Measurements from ENCODE around the gene KNTC1.
"Not testable (repeated sequence)": the region's sequence is repeated elsewhere in the genome, so short reads cannot be mapped to it uniquely, and the experiment has no call there.

Gene KNTC1

GRCh38 chr12:122506393-122506938 is 20.6 kb upstream of the KNTC1 start:
- DNase-seq = no peak

- DNase-seq = no peak
Observed at GRCh38 chr12:122508163-122508562, 18.9 kb upstream of the KNTC1 start.

- not testable (repeated sequence) for DNase-seq
Observed at GRCh38 chr12:122513028-122513427, 14.0 kb upstream of the KNTC1 start.

GRCh38 chr12:122513660-122514059 is 13.4 kb upstream of the KNTC1 start:
- DNase-seq = no peak

- no peak for DNase-seq
Observed at GRCh38 chr12:122515275-122515674, 11.8 kb upstream of the KNTC1 start.

GRCh38 chr12:122516544-122517361 is 10.3 kb upstream of the KNTC1 start:
- no peak for DNase-seq

GRCh38 chr12:122517877-122518276 is 9.2 kb upstream of the KNTC1 start:
- peak; percentile 48 for DNase-seq

GRCh38 chr12:122518908-122519307 is 8.1 kb upstream of the KNTC1 start:
- DNase-seq = no peak

GRCh38 chr12:122519418-122519817 is 7.6 kb upstream of the KNTC1 start:
- DNase-seq = no peak

- no peak for DNase-seq
Observed at GRCh38 chr12:122520676-122521075, 6.4 kb upstream of the KNTC1 start.

- DNase-seq = no peak
Observed at GRCh38 chr12:122523280-122523679, 3.8 kb upstream of the KNTC1 start.

GRCh38 chr12:122523846-122524718 is 3.0 kb upstream of the KNTC1 start:
- peak; percentile 20 for DNase-seq

- DNase-seq = peak; percentile 62
Observed at GRCh38 chr12:122527478-122527944, 462 bp downstream of the KNTC1 start.

GRCh38 chr12:122528582-122528981 is 1.5 kb downstream of the KNTC1 start:
- no peak for DNase-seq

GRCh38 chr12:122528992-122529391 is 1.9 kb downstream of the KNTC1 start:
- DNase-seq = no peak

- no peak for DNase-seq
Observed at GRCh38 chr12:122533856-122534255, 6.8 kb downstream of the KNTC1 start.

- DNase-seq = no peak
Observed at GRCh38 chr12:122537021-122537420, 10.0 kb downstream of the KNTC1 start.

- no peak for DNase-seq
Observed at GRCh38 chr12:122538496-122538895, 11.4 kb downstream of the KNTC1 start.

- no peak for DNase-seq
Observed at GRCh38 chr12:122544537-122544936, 17.5 kb downstream of the KNTC1 start.

GRCh38 chr12:122545855-122546254 is 18.8 kb downstream of the KNTC1 start:
- no peak for DNase-seq

- DNase-seq = no peak
Observed at GRCh38 chr12:122547330-122547729, 20.3 kb downstream of the KNTC1 start.

- DNase-seq = no peak
Observed at GRCh38 chr12:122558745-122559641, 31.9 kb downstream of the KNTC1 start.

Measured in DMS53 (cell line).